ENCODE data around the gene EDNRB. TPM values are rescaled to one million over a fixed set of nuclear protein-coding genes. Genes with fewer than 3 reads are reported as not detected.

EDNRB gene
- total RNA-seq, 1 donor from 2014 or later = not detected

- no peaks in the 10 kb centered on the region for H3K36me3 Mint-ChIP-seq (ENCODE audit: unreplicated experiment)
- no peaks in the 10 kb centered on the region for H3K9me3 Mint-ChIP-seq (ENCODE audit: unreplicated experiment)
- peaks cover 5% of the 10 kb centered on the region for H3K4me1 Mint-ChIP-seq (ENCODE audit: unreplicated experiment)
- H3K4me3 Mint-ChIP-seq (ENCODE audit: unreplicated experiment) = no peak overlapping the region
- no peak overlapping the region for H3K27ac Mint-ChIP-seq (ENCODE audit: unreplicated experiment)
- no peak for DNase-seq (ENCODE audit: extremely low spot score, unreplicated experiment)
- TF ChIP-seq CTCF (IDR thresholded peaks at IDR 0.05) = no peak
- peaks cover 9% of the 10 kb centered on the region for H3K27me3 Mint-ChIP-seq (ENCODE audit: unreplicated experiment)
These were observed 2.1 kb downstream of the EDNRB start for GRCh38 chr13:77916488-77916887.

GRCh38 chr13:77915686-77916085 lies 2.9 kb downstream of the EDNRB start:
- Mint-ChIP-seq H3K4me1 (ENCODE audit: unreplicated experiment) (peaks cover 5% of the 10 kb centered on the region), H3K9me3 (ENCODE audit: unreplicated experiment) (no peaks in the 10 kb centered on the region), H3K4me3 (ENCODE audit: unreplicated experiment) (no peak overlapping the region), H3K36me3 (ENCODE audit: unreplicated experiment) (no peaks in the 10 kb centered on the region), H3K27me3 (ENCODE audit: unreplicated experiment) (peaks cover 9% of the 10 kb centered on the region), H3K27ac (ENCODE audit: unreplicated experiment) (no peak overlapping the region)
- TF ChIP-seq CTCF (IDR thresholded peaks at IDR 0.05) = no peak
- no peak for DNase-seq (ENCODE audit: extremely low spot score, unreplicated experiment)

- Mint-ChIP-seq H3K27me3 (ENCODE audit: unreplicated experiment) (peaks cover 2% of the 10 kb centered on the region), H3K27ac (ENCODE audit: unreplicated experiment) (no peak overlapping the region), H3K9me3 (ENCODE audit: unreplicated experiment) (no peaks in the 10 kb centered on the region), H3K4me3 (ENCODE audit: unreplicated experiment) (no peak overlapping the region), H3K4me1 (ENCODE audit: unreplicated experiment) (no peaks in the 10 kb centered on the region), H3K36me3 (ENCODE audit: unreplicated experiment) (no peaks in the 10 kb centered on the region)
- TF ChIP-seq CTCF (IDR thresholded peaks at IDR 0.05) = no peak
- DNase-seq (ENCODE audit: extremely low spot score, unreplicated experiment) = no peak
These were observed 5.6 kb downstream of the EDNRB start for GRCh38 chr13:77913003-77913402.

- no peaks in the 10 kb centered on the region for H3K9me3 Mint-ChIP-seq (ENCODE audit: unreplicated experiment)
- TF ChIP-seq CTCF (IDR thresholded peaks at IDR 0.05) = no peak
- no peaks in the 10 kb centered on the region for H3K4me1 Mint-ChIP-seq (ENCODE audit: unreplicated experiment)
- H3K27me3 Mint-ChIP-seq (ENCODE audit: unreplicated experiment) = no peaks in the 10 kb centered on the region
- no peak overlapping the region for H3K27ac Mint-ChIP-seq (ENCODE audit: unreplicated experiment)
- H3K36me3 Mint-ChIP-seq (ENCODE audit: unreplicated experiment) = no peaks in the 10 kb centered on the region
- DNase-seq (ENCODE audit: extremely low spot score, unreplicated experiment) = no peak
- no peak overlapping the region for H3K4me3 Mint-ChIP-seq (ENCODE audit: unreplicated experiment)
These were observed 6.9 kb downstream of the EDNRB start for GRCh38 chr13:77911751-77912150.

- H3K36me3 Mint-ChIP-seq (ENCODE audit: unreplicated experiment) = no peaks in the 10 kb centered on the region
- H3K4me3 Mint-ChIP-seq (ENCODE audit: unreplicated experiment) = no peak overlapping the region
These were observed 8.8 kb downstream of the EDNRB start for GRCh38 chr13:77909827-77910226.

More at GRCh38 chr13:77909827-77910226, 8.8 kb downstream of the EDNRB start:
- H3K9me3 Mint-ChIP-seq (ENCODE audit: unreplicated experiment) = peaks cover 5% of the 10 kb centered on the region
- TF ChIP-seq CTCF (IDR thresholded peaks at IDR 0.05) = no peak
- no peak for DNase-seq (ENCODE audit: extremely low spot score, unreplicated experiment)
- H3K27ac Mint-ChIP-seq (ENCODE audit: unreplicated experiment) = no peak overlapping the region
- no peaks in the 10 kb centered on the region for H3K4me1 Mint-ChIP-seq (ENCODE audit: unreplicated experiment)
- H3K27me3 Mint-ChIP-seq (ENCODE audit: unreplicated experiment) = no peaks in the 10 kb centered on the region
